SU-DHL-6 (cell line): Measurements from ENCODE around the gene NCDN.

Experiments used
- CTCF ChIP-seq: fragments of 200-600 bp; sonication (generic); IDR thresholded peaks from one replicate; pipeline ENCODE4 v1.5.1; 2017; ENCODE audit warnings: antibody characterized with exemption, mild to moderate bottlenecking, low read length, moderate library complexity; ENCODE audit not compliant: insufficient read depth, poor library complexity, severe bottlenecking
- EZH2phosphoT487 ChIP-seq: fragments of 200-600 bp; sonication (generic), shearing (Covaris generic); conservative IDR thresholded peaks from 2 replicates; pipeline ENCODE4 v1.6.1; 2018; ENCODE audit warnings: mild to moderate bottlenecking, antibody characterized with exemption, low read length, moderate library complexity, mixed read lengths

GRCh38 chr1:35603468-35603867 lies 45.9 kb downstream of the NCDN start:
- TF ChIP-seq CTCF (no peak), EZH2phosphoT487 (no peak)
